Hepatic stellate cell (primary cell): ENCODE measurements around the gene HADHB.
"Not testable (repeated sequence)": the region's sequence is repeated elsewhere in the genome, so short reads cannot be mapped to it uniquely, and the experiment has no call there.

Experiments
- DNase-seq: peaks from one replicate; pipeline ENCODE4 v3.0.0; 2011; ENCODE audit warnings: low spot score

HADHB gene

GRCh38 chr2:26330114-26330549 is 85.4 kb downstream of the HADHB start:
- DNase-seq: peak; percentile 66

DNA sequence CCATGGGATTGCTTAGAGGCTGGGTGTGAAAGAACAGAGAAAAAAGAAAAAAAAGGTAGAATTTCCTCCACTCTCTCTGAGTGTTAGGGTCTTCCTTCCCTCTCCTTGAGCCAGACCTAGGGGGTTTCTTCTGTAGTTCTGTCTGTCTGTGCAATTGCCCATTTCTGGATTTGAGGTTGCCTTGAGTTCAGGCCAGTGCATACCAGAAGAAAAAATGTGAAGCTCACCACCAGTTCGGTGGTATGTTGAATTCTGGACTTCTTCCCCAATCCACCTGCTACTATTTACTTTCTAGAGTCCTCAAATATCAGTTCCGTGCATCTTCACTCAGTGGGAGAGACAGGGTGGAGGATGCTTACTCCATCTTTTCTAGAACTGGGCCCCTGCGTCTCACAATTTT is 85.9 kb downstream of the HADHB start:
- DNase-seq: no peak

- not testable (repeated sequence) for DNase-seq
Measured at GRCh38 chr2:26331321-26331720, 86.6 kb downstream of the HADHB start.

- DNase-seq: no peak
Measured at GRCh38 chr2:26333293-26333692, 88.6 kb downstream of the HADHB start.

DNA sequence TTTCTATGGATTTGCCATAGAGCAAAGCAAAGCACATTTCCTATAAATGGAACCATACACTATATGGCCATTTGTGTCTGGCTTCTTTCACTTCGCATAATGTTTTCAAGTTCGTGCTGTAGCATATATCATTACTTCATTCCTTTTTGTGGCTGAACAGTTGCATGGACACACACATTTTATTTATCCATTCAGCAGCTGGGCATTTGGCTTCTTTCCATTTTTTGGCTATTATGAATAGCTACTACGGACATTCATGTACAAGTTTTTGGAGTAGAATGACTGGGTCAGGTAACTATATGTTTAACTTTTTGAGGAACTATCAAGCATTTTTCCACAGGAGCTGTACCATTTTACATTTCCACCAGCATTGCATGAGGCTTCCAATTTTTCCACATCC is 90.5 kb downstream of the HADHB start:
- DNase-seq: no peak

DNA sequence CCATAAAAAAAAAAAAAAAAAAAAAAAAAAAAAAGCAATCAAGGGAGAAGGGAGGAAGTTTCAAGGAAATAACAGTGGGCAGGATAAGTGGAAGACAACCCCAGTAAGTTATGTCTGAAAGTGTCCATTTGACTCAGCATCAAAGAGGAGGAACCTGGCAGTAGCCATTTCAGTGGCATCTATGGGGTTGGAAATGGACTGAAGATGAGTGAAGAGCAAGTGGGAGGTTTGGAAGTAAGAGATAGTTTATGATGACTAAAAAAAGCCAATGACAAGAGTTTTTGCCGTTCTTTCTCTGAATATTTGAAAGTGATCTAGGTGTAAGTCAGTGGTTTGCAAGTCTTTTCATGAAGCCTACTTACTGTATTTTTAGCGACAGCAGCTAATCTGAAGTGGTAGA is 92.0 kb downstream of the HADHB start:
- no peak for DNase-seq

- DNase-seq: no peak
Measured at GRCh38 chr2:26337298-26337697, 92.6 kb downstream of the HADHB start.
